ENCODE data around the gene HNRNPUL1.

DNA sequence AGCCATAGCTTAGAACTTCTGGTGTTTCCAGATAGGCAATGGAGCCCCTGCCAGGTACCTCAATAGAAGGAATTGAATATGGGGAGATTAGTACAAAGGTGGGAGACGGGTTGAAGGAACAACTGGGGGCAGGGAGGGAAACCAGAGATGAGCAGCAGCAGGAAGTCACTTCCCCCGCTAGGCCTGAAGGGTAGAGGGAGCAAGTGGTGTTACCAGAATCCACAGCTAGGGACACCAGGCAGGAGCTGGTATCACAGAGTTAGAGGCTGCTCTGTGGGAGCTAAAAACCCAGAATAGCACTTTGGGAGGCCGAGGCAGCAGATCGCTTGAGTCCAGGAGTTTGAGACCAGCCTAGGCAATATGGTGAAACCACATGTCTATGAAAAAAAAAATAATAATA lies 15.3 kb upstream of the HNRNPUL1 start:
- TF ChIP-seq, protein P1, sequence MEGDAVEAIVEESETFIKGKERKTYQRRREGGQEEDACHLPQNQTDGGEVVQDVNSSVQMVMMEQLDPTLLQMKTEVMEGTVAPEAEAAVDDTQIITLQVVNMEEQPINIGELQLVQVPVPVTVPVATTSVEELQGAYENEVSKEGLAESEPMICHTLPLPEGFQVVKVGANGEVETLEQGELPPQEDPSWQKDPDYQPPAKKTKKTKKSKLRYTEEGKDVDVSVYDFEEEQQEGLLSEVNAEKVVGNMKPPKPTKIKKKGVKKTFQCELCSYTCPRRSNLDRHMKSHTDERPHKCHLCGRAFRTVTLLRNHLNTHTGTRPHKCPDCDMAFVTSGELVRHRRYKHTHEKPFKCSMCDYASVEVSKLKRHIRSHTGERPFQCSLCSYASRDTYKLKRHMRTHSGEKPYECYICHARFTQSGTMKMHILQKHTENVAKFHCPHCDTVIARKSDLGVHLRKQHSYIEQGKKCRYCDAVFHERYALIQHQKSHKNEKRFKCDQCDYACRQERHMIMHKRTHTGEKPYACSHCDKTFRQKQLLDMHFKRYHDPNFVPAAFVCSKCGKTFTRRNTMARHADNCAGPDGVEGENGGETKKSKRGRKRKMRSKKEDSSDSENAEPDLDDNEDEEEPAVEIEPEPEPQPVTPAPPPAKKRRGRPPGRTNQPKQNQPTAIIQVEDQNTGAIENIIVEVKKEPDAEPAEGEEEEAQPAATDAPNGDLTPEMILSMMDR (IDR thresholded peaks at IDR 0.05), result no peak
- TF ChIP-seq EZH2 (IDR thresholded peaks at IDR 0.05; ENCODE audit: borderline replicate concordance, insufficient read depth, low read depth, low read length, poor library complexity, severe bottlenecking), result no peak

Data from B cell (primary cell).